Measurements from ENCODE around the gene C2CD4A. TPM values are rescaled to one million over a fixed set of nuclear protein-coding genes. Genes with fewer than 3 reads are reported as not detected.
"Not testable (repeated sequence)": the region's sequence is repeated elsewhere in the genome, so short reads cannot be mapped to it uniquely, and the experiment has no call there.

The C2CD4A gene
- total RNA-seq, 1 experiment from 2014 or later: not detected

GRCh38 chr15:62048254-62048653, 18.5 kb upstream of the C2CD4A start:
- BruUV-seq (replicated peaks); intact Hi-C loops (cut with micrococcal nuclease); H3K9ac ChIP-seq (ENCODE audit: low read length); H3K4me1 ChIP-seq (ENCODE audit: control insufficient read depth in 1 of 2, insufficient read depth in 2 of 2, low read length in 2 of 2); DNase-seq (ENCODE audit: low read depth, low spot score); H3K9me3 ChIP-seq (ENCODE audit: control insufficient read depth in 1 of 2, insufficient read depth in 1 of 2, low read depth in 1 of 2, low read length in 2 of 2); H3K9me2 ChIP-seq (ENCODE audit: insufficient read depth); H4K20me1 ChIP-seq (ENCODE audit: insufficient read depth); CTCF ChIA-PET; RAD21 ChIA-PET (ENCODE audit: low non-redundant PET in 1 of 2, low total read pairs in 2 of 2, uncharacterized antibody in 2 of 2, unreplicated experiment in 2 of 2); H3K4me3 ChIP-seq (replicated peaks in 1 of 2; ENCODE audit: low read depth in 1 of 2, low read length in 2 of 2); H2AFZ ChIP-seq (ENCODE audit: low read depth, low read length, poor library complexity, severe bottlenecking); POLR2A ChIA-PET; H3K36me3 ChIP-seq (ENCODE audit: control insufficient read depth in 1 of 2, insufficient read depth in 2 of 2, low read length in 2 of 2); H3K27me3 ChIP-seq (ENCODE audit: insufficient read depth, low read length); ATAC-seq; H3K79me2 ChIP-seq (ENCODE audit: insufficient read depth, low read length); H3K4me2 ChIP-seq (ENCODE audit: low read length); H3K27ac ChIP-seq (ENCODE audit: low read depth, low read length): not testable (repeated sequence)

GRCh38 chr15:62050115-62050514, 16.7 kb upstream of the C2CD4A start:
- no peaks in the 10 kb centered on the region for H3K9me3 ChIP-seq (ENCODE audit: control insufficient read depth in 1 of 2, insufficient read depth in 1 of 2, low read depth in 1 of 2, low read length in 2 of 2)
- H3K4me1 ChIP-seq (ENCODE audit: control insufficient read depth in 1 of 2, insufficient read depth in 2 of 2, low read length in 2 of 2): peaks cover 0 to 4% of the 10 kb centered on the region in 2 experiments; a peak in 1 of 4 replicates
- ATAC-seq (no peak), DNase-seq (ENCODE audit: low read depth, low spot score) (no peak)
- TF ChIP-seq EGR1 (IDR thresholded peaks at IDR 0.05; ENCODE audit: low read depth) (no peak), JUND (IDR thresholded peaks at IDR 0.05) (no peak), EZH2 (IDR thresholded peaks at IDR 0.05) (no peak), TCF7L2 (IDR thresholded peaks at IDR 0.05; ENCODE audit: borderline replicate concordance, extremely low read depth, insufficient read depth, insufficient read length) (no peak), POLR2A (IDR thresholded peaks at IDR 0.05; ENCODE audit: borderline replicate concordance, extremely low read depth, insufficient read depth, insufficient read length) (no peak), CTCF (IDR thresholded peaks at IDR 0.05 in 2 of 3, conservative IDR thresholded peaks at IDR 0.05 in 1 of 3; ENCODE audit: borderline replicate concordance in 1 of 3, insufficient read depth in 1 of 3, low read depth in 2 of 3, low read length in 2 of 3) (no peak), ATF3 (IDR thresholded peaks at IDR 0.05) (no peak), MAX (IDR thresholded peaks at IDR 0.05) (no peak), ZBTB33 (IDR thresholded peaks at IDR 0.05; ENCODE audit: extremely low read depth, insufficient replicate concordance, low read length) (no peak), EZH2phosphoT487 (IDR thresholded peaks at IDR 0.05; ENCODE audit: borderline replicate concordance) (no peak)
- H3K27me3 ChIP-seq (ENCODE audit: insufficient read depth, low read length): no peaks in the 10 kb centered on the region
- POLR2A ChIA-PET: no interaction called here
- no TSS peak for BruUV-seq (replicated peaks)
- H4K20me1 ChIP-seq (ENCODE audit: insufficient read depth): no peaks in the 10 kb centered on the region
- H3K79me2 ChIP-seq (ENCODE audit: insufficient read depth, low read length): peaks cover 18% of the 10 kb centered on the region
- no peak overlapping the region for H3K4me3 ChIP-seq (replicated peaks in 1 of 2; ENCODE audit: low read depth in 1 of 2, low read length in 2 of 2)
- no peaks in the 10 kb centered on the region for H3K36me3 ChIP-seq (ENCODE audit: control insufficient read depth in 1 of 2, insufficient read depth in 2 of 2, low read length in 2 of 2)
- CTCF ChIA-PET: interaction anchor here (1.9 kb wide), 1 partner anchor 10 kb away, joined by 5 read pairs; the partner anchor contains the start of gene VPS13C
- H3K27ac ChIP-seq (ENCODE audit: low read depth, low read length): no peak overlapping the region
- no peak overlapping the region for H2AFZ ChIP-seq (ENCODE audit: low read depth, low read length, poor library complexity, severe bottlenecking)
- H3K9ac ChIP-seq (ENCODE audit: low read length): no peak overlapping the region
- H3K4me2 ChIP-seq (ENCODE audit: low read length): no peak overlapping the region
- RAD21 ChIA-PET (ENCODE audit: low non-redundant PET in 1 of 2, low total read pairs in 2 of 2, uncharacterized antibody in 2 of 2, unreplicated experiment in 2 of 2): no interaction called here
- no peaks in the 10 kb centered on the region for H3K9me2 ChIP-seq (ENCODE audit: insufficient read depth)
- intact Hi-C loops (cut with micrococcal nuclease): no loop called here
